ENCODE results near the gene BMPER.

Gene BMPER

GRCh38 chr7:34158368-34159153 is 253.2 kb downstream of the BMPER start:
- Histone ChIP-seq H3K4me3 (replicated peaks; ENCODE audit: low read depth, low read length) (no peak overlapping the region), H3K27me3 (replicated peaks; ENCODE audit: control insufficient read depth, insufficient read depth, low read length) (no peaks in the 10 kb centered on the region), H3K36me3 (ENCODE audit: control insufficient read depth, insufficient read depth, low read length) (no peaks in the 10 kb centered on the region)
- DNase-seq (ENCODE audit: extremely low read depth, insufficient read length): no peak
- no peak for TF ChIP-seq CTCF (IDR thresholded peaks at IDR 0.05; ENCODE audit: insufficient read depth, low read length, poor library complexity, severe bottlenecking)

DNA sequence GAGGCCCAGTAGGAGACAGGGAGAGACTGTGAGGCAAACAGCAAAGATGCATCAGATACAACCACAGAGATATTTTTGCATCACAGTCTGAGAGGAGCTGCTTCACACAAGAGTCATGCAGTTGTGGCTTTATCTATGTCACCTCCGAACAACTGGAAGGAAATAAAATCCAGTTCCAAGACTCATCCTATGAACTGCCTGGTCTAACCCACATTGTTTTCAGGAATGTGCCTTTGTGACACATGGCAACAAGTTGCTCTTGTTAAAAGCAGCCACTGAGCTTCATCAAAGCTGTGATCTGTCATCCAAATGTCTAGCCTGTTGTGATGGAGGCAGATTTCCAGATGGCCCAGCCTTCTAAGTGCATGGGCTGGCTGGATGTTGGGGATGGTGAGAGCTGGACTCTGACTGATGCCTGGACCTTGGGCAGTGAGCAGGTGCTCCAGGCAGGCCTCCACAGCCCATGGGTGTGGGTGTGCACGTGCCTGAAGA is 255.0 kb downstream of the BMPER start:
- no peaks in the 10 kb centered on the region for H3K36me3 ChIP-seq (ENCODE audit: control insufficient read depth, insufficient read depth, low read length)
- H3K27me3 ChIP-seq (replicated peaks; ENCODE audit: control insufficient read depth, insufficient read depth, low read length): no peaks in the 10 kb centered on the region
- TF ChIP-seq CTCF (IDR thresholded peaks at IDR 0.05; ENCODE audit: insufficient read depth, low read length, poor library complexity, severe bottlenecking): no peak
- no peak for DNase-seq (ENCODE audit: extremely low read depth, insufficient read length)
- H3K4me3 ChIP-seq (replicated peaks; ENCODE audit: low read depth, low read length): no peak overlapping the region

DNA sequence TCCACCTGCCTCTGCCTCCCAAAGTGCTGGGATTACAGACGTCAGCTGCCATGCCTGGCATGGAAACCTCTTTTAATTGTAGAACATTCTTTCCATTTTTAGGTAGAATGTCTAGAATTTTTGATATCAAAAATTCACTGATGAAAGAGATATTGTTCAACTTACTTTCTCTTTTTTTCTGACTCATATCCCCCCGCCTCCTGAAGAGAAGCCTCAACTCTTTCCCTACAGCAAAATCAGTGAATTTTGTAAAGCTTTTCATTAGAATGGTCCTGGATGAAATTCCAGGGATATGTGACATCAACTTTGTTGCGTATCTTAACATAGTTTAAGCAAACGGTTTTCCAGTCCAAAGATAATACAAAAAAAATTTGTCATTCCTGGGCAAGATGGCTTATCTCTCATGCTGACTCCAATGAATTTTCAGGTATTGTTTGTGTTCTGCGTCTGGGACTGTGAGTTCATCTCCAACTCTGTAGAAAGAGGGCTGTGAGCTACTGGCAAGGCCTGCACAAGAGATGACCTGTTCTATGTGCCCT is 256.8 kb downstream of the BMPER start:
- no peak for TF ChIP-seq CTCF (IDR thresholded peaks at IDR 0.05; ENCODE audit: insufficient read depth, low read length, poor library complexity, severe bottlenecking)
- Histone ChIP-seq H3K27me3 (replicated peaks; ENCODE audit: control insufficient read depth, insufficient read depth, low read length) (no peaks in the 10 kb centered on the region), H3K36me3 (ENCODE audit: control insufficient read depth, insufficient read depth, low read length) (no peaks in the 10 kb centered on the region), H3K4me3 (replicated peaks; ENCODE audit: low read depth, low read length) (no peak overlapping the region)
- DNase-seq (ENCODE audit: extremely low read depth, insufficient read length): no peak

- no peaks in the 10 kb centered on the region for H3K27me3 ChIP-seq (replicated peaks; ENCODE audit: control insufficient read depth, insufficient read depth, low read length)
- no peak for DNase-seq (ENCODE audit: extremely low read depth, insufficient read length)
- TF ChIP-seq CTCF (IDR thresholded peaks at IDR 0.05; ENCODE audit: insufficient read depth, low read length, poor library complexity, severe bottlenecking): no peak
- H3K36me3 ChIP-seq (ENCODE audit: control insufficient read depth, insufficient read depth, low read length): no peaks in the 10 kb centered on the region
- no peak overlapping the region for H3K4me3 ChIP-seq (replicated peaks; ENCODE audit: low read depth, low read length)
Observed at GRCh38 chr7:34162677-34163076, 257.3 kb downstream of the BMPER start.

DNA sequence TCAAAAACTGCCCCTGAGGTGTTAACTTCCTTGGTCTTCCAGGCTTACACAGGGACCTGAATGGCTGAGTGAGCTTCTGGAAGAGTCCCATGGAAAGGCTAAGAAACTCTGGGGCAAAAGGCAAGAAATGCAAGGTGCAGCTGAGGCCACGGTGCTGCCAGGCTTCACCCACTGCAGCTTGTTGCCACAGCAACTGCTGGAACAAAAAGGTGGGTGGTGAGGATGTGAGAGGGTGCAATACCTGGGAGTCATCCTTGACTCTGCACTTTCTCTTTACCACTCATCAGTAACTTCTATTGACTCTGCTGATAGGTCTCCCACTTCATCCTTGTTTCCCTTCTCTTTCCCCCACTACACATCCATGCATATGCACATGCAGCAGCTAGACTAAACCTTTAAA is 258.6 kb downstream of the BMPER start:
- Histone ChIP-seq H3K27me3 (replicated peaks; ENCODE audit: control insufficient read depth, insufficient read depth, low read length) (no peaks in the 10 kb centered on the region), H3K4me3 (replicated peaks; ENCODE audit: low read depth, low read length) (no peak overlapping the region), H3K36me3 (ENCODE audit: control insufficient read depth, insufficient read depth, low read length) (no peaks in the 10 kb centered on the region)
- no peak for DNase-seq (ENCODE audit: extremely low read depth, insufficient read length)
- TF ChIP-seq CTCF (IDR thresholded peaks at IDR 0.05; ENCODE audit: insufficient read depth, low read length, poor library complexity, severe bottlenecking): no peak
